SK-N-MC (cell line): ENCODE measurements around the gene EID3.

ENCODE experiments used
- EZH2 ChIP-seq: fragments of 200-600 bp; sonication (generic); IDR thresholded peaks from one replicate; pipeline ENCODE4 v1.6.1; 2017; ENCODE audit warnings: antibody characterized with exemption
- FOXP2 ChIP-seq: optimal IDR thresholded peaks from 2 replicates; pipeline ENCODE3; 2011; ENCODE audit warnings: mild to moderate bottlenecking, moderate library complexity; ENCODE audit not compliant: insufficient read depth; ENCODE audit errors: extremely low read length, control extremely low read depth
- POLR2AphosphoS5 ChIP-seq: IDR thresholded peaks from 2 replicates; pipeline ENCODE4 v1.6.1; 2012; ENCODE audit warnings: mild to moderate bottlenecking, low read depth, low read length, borderline replicate concordance

GRCh38 chr12:104290320-104290719 is 13.2 kb upstream of the EID3 start:
- TF ChIP-seq POLR2AphosphoS5 = no peak
- no peak for TF ChIP-seq EZH2
- no peak for TF ChIP-seq FOXP2
